MV-4-11 (cell line): ENCODE data around the gene HEG1.

ENCODE experiments used
- DNase-seq: peaks from one replicate; lab custom pipeline; 2025; lab: John Stamatoyannopoulos, UW

Gene HEG1

GRCh38 chr3:125050488-125051090, 5.2 kb downstream of the HEG1 start:
- no peak for DNase-seq

GRCh38 chr3:125048282-125048681, 7.5 kb downstream of the HEG1 start:
- DNase-seq: no peak

DNA sequence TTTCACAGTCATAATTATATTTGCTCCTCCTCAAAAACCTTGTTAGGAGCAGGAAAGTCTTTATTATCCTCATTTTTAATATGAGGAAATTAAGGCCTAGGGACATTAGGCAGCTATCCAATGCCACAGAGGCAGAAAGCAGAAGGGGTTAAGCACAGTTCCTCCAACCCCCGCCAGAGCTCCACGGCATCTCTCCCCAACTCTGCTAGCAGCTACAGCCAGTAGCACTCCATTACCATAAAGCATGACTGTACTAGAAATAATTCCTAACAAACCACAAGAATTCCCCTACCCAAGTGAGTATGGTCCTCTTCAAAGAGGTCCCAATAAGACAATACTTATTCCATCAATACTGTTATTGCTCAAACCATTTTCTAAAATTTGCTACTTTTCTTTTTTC, 9.8 kb downstream of the HEG1 start:
- peak; percentile 61 for DNase-seq

DNA sequence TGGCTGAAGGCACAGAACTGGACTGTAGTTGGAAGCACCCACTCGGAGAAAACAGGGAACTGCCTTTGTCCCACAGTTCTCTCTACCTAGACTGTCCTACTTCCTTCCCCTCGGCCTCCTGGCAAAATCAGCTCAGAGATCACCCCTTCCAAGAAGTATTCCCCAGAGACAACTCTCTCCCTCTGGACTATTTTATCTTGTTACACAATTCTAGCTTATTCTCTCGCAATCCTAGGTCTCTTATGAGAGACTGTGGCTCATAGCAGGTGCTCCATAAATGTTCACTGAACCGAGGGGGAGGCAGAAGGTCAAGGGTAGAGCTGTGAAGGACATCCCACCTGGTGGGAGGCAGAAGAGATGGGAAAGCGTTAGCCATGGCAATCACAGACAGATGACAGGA, 10.6 kb downstream of the HEG1 start:
- DNase-seq: no peak

DNA sequence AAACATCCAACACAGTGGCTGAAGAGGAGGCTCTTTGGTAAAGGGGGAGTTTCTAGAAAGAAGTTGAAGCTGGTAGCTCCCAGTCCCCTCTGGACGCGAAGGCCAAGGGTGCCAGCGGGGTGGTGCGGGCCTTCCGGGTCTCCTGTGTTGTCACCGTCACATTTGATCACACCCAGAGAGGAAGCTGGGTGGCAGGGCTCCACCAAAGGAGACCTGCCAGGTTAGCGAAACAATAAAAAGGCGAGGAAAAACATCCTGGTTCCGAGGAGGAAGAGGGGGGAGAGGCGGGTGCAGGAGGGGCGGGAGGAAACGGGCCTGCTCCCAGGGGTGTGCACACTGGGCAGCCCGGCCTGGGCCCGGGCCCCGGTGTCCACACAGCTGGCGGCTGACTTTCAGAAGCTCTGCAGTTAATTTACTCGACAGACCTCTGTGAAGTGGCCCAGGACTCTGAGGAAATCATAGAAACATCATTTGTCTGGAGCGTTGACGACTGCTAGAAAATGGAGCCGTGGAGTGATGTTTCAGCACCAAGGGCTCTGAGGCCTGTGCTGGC, 12.1 kb downstream of the HEG1 start:
- DNase-seq: no peak

- DNase-seq: peak; percentile 31
These were observed 12.9 kb downstream of the HEG1 start for GRCh38 chr3:125042725-125043406.

GRCh38 chr3:125039131-125040100, 16.4 kb downstream of the HEG1 start:
- DNase-seq: no peak

DNA sequence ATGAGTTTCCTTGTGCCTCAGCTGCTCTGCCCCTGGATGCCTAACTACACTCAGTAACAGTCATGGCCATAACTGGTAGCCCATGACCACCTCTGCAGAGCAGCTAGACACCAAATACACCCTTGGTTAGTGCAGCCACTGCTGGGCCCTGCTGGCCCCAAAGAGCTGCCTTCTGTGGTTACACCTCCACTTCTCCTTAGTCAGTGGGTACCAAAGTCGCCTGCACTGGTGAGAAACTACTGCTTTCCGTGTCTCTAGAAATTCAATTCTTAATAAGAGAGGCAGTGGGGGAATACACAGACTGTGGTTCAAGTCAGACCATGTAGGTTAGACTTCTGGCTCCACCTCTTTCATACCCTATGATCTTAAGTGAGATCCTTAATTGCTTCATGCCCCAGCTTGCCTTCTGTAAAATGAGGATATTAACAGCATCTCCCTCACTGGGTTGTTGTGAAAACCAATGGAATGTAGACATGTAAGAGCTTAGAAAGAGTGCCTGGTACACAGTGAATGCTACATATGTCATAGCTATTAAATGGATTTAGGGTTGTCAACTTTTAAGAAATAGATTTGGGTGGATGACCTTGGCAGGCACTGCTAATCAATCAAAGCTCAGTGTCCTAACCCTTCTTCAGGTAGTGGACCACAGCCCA, 18.2 kb downstream of the HEG1 start:
- DNase-seq: no peak

- no peak for DNase-seq
These were observed 20.6 kb downstream of the HEG1 start for GRCh38 chr3:125035217-125035616.

- no peak for DNase-seq
These were observed 22.2 kb downstream of the HEG1 start for GRCh38 chr3:125033616-125034015.

DNA sequence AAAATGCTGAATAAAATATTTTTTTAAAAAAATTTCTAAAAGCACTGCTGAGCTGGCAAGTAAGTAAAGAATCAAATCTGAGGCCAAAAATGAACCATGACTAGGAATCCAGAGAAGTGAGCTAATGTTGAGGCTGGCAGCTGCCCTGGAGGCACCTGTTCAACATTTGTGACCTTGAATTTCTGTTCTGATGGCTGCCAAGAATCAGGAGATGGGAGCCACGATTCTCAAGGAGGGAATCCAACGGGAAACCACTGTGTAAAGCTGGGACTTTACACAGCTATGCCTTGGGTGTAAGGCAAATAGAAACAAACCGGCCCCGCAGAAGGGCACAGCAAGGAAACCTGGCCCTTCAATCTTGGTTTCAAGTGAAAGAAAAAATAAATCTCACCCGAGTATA, 22.7 kb downstream of the HEG1 start:
- no peak for DNase-seq

GRCh38 chr3:125032683-125033082, 23.1 kb downstream of the HEG1 start:
- DNase-seq: no peak

- DNase-seq: no peak
These were observed 23.6 kb downstream of the HEG1 start for GRCh38 chr3:125032100-125032643.

DNA sequence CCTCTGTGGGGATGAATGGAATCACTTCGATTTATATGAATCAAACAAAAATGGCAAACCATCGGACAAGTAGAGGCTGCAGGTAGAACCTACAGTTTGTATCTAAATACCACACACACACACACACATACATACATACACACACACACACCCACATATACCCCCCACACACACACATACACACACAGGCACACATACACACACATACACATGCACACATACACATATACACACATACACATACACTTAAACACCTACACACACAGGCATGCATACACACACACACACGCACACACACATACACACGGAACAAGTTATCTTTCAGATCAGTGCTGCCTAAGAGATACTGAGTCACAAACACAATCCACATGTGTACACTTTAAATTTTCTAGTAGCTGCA, 24.3 kb downstream of the HEG1 start:
- no peak for DNase-seq

DNA sequence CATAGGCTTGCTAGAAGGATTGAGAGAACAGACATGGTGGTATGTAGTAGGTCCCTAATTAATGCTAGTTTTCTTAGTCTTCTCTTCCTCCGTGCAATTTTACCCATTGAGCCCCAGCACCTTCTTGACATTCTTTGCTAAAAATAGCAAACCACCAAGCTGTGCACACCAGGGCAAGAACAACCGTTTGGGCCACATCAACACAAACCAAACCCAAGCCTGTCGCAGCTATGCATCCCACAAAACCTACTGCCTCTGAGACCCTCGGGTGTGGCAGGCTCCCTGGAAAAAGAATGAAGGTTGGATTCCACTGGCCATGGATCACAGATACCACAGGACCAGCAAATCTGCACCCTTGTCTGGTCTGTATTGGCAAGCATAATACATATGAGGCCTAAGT, 27.1 kb downstream of the HEG1 start:
- no peak for DNase-seq

GRCh38 chr3:125025642-125026041, 30.2 kb downstream of the HEG1 start:
- no peak for DNase-seq

DNA sequence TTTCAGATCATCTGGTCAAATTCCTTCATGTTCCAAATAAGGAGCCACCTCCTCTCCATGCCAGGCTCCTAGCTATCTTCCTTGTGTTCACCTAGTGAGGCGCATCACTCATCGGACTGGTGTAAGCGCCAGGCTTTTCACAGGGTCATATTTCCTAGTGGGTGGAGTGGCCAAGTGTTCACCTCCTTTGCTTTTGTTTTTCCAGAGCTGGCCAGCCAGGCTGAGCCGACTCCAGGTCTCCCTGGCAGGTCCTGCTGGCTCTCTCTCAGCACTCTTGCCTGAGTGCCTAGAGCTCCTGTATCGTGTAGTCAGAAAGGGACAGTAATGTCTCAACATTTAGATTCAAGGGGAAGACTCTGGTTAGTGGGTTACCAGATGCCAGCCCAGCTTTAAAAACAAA, 31.0 kb downstream of the HEG1 start:
- peak; percentile 32 for DNase-seq

GRCh38 chr3:125023833-125024555, 31.8 kb downstream of the HEG1 start:
- no peak for DNase-seq

- DNase-seq: peak; percentile 85
These were observed 33.6 kb downstream of the HEG1 start for GRCh38 chr3:125022206-125022605.

DNA sequence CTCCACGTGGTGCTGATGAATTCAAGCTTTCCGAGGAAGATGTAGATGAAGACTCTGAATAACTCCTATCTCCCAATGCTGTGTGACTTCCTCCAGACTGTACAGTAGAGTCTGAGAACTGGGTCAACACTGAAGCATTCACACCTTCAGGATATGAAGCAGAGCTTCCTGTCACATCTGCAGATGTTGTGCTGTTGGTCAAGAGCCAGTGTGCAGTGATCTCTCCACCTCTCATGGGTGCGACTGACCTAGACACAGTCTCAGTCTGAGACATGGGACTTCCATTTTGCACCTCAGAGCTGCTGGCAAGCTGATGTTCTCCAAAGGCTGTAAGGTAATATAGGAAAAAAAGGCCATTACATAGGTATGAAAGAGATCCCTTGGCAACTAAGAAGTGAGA, 36.5 kb downstream of the HEG1 start:
- DNase-seq: no peak

DNA sequence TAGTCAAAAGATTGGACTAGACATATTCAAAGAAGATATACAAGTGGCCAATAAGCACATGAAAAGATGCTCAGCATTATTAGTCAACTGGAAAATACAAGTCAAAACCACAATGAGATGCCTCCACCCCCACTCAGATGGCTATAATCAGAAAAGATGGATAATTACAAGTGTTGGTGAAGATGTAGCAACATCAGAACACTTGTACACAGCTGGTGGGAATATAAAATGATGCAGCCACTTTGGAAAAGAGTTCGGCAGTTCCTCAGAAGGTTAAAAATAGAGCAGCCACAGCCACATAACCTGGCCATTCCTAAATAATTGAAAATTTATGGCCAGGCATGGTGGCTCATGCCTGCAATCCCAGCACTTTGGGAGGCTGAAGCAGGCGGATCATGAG, 38.4 kb downstream of the HEG1 start:
- DNase-seq: no peak
